GM21717 (cell line): ENCODE data around the gene DNM1.

ENCODE experiments used
- ATAC-seq: cut with Tn5 transposase; IDR thresholded peaks from one replicate; pipeline ENCODE4 v1.9.1; 2021; ENCODE audit warnings: mild to moderate bottlenecking, moderate library complexity; ENCODE audit not compliant: unreplicated experiment

The DNM1 gene

GRCh38 chr9:128204858-128205257 is 1.7 kb downstream of the DNM1 start:
- ATAC-seq: no peak

- ATAC-seq: no peak
These were observed 2.2 kb downstream of the DNM1 start for GRCh38 chr9:128205296-128205944.

- no peak for ATAC-seq
These were observed 3.3 kb downstream of the DNM1 start for GRCh38 chr9:128206484-128206883.

- ATAC-seq: no peak
These were observed 4.0 kb downstream of the DNM1 start for GRCh38 chr9:128206916-128207910.

- ATAC-seq: no peak
These were observed 5.2 kb downstream of the DNM1 start for GRCh38 chr9:128208386-128208785.

GRCh38 chr9:128208946-128209669 is 5.9 kb downstream of the DNM1 start:
- ATAC-seq: no peak

- no peak for ATAC-seq
These were observed 8.2 kb downstream of the DNM1 start for GRCh38 chr9:128211186-128211980.

- no peak for ATAC-seq
These were observed 8.8 kb downstream of the DNM1 start for GRCh38 chr9:128211981-128212281.

GRCh38 chr9:128213746-128214497 is 10.7 kb downstream of the DNM1 start:
- no peak for ATAC-seq

- no peak for ATAC-seq
These were observed 11.7 kb downstream of the DNM1 start for GRCh38 chr9:128214571-128215490.

GRCh38 chr9:128215491-128216409 is 12.6 kb downstream of the DNM1 start:
- ATAC-seq: no peak

GRCh38 chr9:128216781-128217553 is 13.8 kb downstream of the DNM1 start:
- ATAC-seq: no peak

- ATAC-seq: no peak
These were observed 15.0 kb downstream of the DNM1 start for GRCh38 chr9:128218172-128218517.

GRCh38 chr9:128218518-128219389 is 15.6 kb downstream of the DNM1 start:
- peak; percentile 83 for ATAC-seq

GRCh38 chr9:128219831-128220230 is 16.7 kb downstream of the DNM1 start:
- no peak for ATAC-seq

GRCh38 chr9:128222026-128222425 is 18.8 kb downstream of the DNM1 start:
- no peak for ATAC-seq
